Measurements from ENCODE around the gene TLE2. TPM values are rescaled to one million over a fixed set of nuclear protein-coding genes. Genes with fewer than 3 reads are reported as not detected.

TLE2 gene
- total RNA-seq, 8 experiments from 2014 or later = 0.13 to 11.8 (median 4.4) TPM; not detected in 2

DNA sequence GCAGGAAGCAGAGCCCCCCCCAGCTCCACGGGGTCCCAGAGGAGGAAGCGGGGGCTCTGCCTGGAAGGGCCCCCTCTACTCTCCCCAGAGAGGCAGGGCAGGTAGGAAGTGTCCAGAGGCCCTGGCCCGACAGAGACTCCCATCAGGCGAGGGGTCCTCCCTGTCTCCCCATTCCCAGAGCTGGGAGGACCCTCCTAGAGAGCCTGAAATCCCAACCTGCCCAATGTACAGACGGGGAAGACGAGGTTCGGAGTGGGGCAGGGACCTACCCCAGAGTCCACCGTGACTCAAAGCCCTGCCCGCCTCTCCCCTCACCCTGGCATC is 1.1 kb downstream of the TLE2 start:
- ATAC-seq (replicated peaks in 6 of 8) = peak in 1 of 8 experiments; percentile 15
- WGBS, 10 experiments = 8 to 42% methylated on average over 2 to 3 of the region's 9 CpGs; no CpG with 5 or more reads in 8 of the 10 experiments
- Histone ChIP-seq H3K4me1 (replicated peaks in 1 of 2) (peaks cover 0 to 15% of the 10 kb centered on the region in 2 donors), H3K27ac (no peak overlapping the region), H3K4me3 (no peak overlapping the region)
- in situ Hi-C loops (cut with MboI; ENCODE audit: low pct_unique_long_range_greater_than_20kb in 2 of 9, low sequenced_read_pairs in 9 of 9, unreplicated experiment in 9 of 9) = no loop called here

GRCh38 chr19:3027292-3027691 is 1.8 kb downstream of the TLE2 start:
- Histone ChIP-seq H3K4me3 (no peak overlapping the region), H3K27ac (no peak overlapping the region), H3K4me1 (replicated peaks in 1 of 2) (peaks cover 0 to 15% of the 10 kb centered on the region in 2 donors)
- WGBS, 10 experiments = 57 to 80% (median 67%) methylated on average over 1 of the region's 2 CpGs; no CpG with 5 or more reads in 7 of the 10 experiments
- in situ Hi-C loops (cut with MboI; ENCODE audit: low pct_unique_long_range_greater_than_20kb in 2 of 9, low sequenced_read_pairs in 9 of 9, unreplicated experiment in 9 of 9) = no loop called here
- ATAC-seq (replicated peaks in 6 of 8) = no peak

GRCh38 chr19:3026768-3027167 is 2.3 kb downstream of the TLE2 start:
- ATAC-seq (replicated peaks in 6 of 8) = no peak

GRCh38 chr19:3025549-3025886 is 3.6 kb downstream of the TLE2 start:
- Histone ChIP-seq H3K4me1 (replicated peaks in 1 of 2) (peaks cover 0 to 15% of the 10 kb centered on the region in 2 donors), H3K4me3 (no peak overlapping the region), H3K27ac (no peak overlapping the region)
- ATAC-seq (replicated peaks in 6 of 8) = no peak
- 38 to 100% (median 92%) methylated on average over 1 to 3 of the region's 9 CpGs; no CpG with 5 or more reads in 7 of the 10 experiments for WGBS, 10 experiments
- in situ Hi-C loops (cut with MboI; ENCODE audit: low pct_unique_long_range_greater_than_20kb in 2 of 9, low sequenced_read_pairs in 9 of 9, unreplicated experiment in 9 of 9) = no loop called here

More at GRCh38 chr19:3026768-3027167, 2.3 kb downstream of the TLE2 start:
- H3K4me3 ChIP-seq = no peak overlapping the region
- no peak overlapping the region for H3K27ac ChIP-seq
- WGBS, 10 experiments = 60 to 100% (median 76%) methylated on average over 1 of the region's 1 CpG; no CpG with 5 or more reads in 4 of the 10 experiments
- in situ Hi-C loops (cut with MboI; ENCODE audit: low pct_unique_long_range_greater_than_20kb in 2 of 9, low sequenced_read_pairs in 9 of 9, unreplicated experiment in 9 of 9) = no loop called here
- peaks cover 0 to 15% of the 10 kb centered on the region in 2 donors for H3K4me1 ChIP-seq (replicated peaks in 1 of 2)

DNA sequence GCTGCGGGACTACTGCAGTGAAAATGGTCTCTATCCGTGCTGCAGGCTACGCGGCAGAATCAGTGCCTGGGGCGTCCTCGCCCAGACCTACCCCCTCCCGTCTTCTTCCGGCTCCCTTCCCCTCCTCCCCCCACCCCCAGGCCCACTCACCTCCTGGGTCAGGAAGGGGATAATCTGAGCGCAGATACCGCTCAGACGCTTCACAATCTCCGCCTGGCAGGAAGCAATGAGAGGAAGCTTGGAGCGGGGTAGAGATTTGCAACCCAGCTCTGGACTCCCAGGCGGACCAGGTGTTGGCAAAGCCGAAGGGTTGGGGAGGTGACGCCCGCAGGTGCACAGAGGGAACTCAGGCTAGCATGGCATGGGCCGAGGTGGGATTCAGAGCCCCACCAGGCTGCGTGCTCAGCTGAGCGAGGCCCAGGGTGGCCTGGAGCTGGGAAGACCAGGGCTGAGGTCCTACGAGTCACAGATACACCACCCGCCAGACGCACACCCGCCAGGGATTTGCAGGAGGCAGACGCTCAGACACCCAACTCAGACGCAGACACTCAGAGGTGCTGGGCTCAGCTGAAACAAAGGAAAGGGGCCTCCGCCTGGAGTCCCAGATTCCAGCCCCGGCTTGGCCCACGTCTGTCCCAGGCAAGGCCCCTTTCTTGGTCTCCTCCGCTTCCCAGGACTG is 4.1 kb downstream of the TLE2 start:
- Histone ChIP-seq H3K27ac (no peak overlapping the region), H3K4me3 (no peak overlapping the region), H3K4me1 (replicated peaks in 1 of 2) (peaks cover 0 to 15% of the 10 kb centered on the region in 2 donors)
- peak in 3 of 8 experiments; percentile 14 to 49 (median 38) for ATAC-seq (replicated peaks in 6 of 8)
- in situ Hi-C loops (cut with MboI; ENCODE audit: low pct_unique_long_range_greater_than_20kb in 2 of 9, low sequenced_read_pairs in 9 of 9, unreplicated experiment in 9 of 9) = no loop called here
- WGBS, 10 experiments = 100% methylated on average over 2 of the region's 30 CpGs; no CpG with 5 or more reads in 9 of the 10 experiments

DNA sequence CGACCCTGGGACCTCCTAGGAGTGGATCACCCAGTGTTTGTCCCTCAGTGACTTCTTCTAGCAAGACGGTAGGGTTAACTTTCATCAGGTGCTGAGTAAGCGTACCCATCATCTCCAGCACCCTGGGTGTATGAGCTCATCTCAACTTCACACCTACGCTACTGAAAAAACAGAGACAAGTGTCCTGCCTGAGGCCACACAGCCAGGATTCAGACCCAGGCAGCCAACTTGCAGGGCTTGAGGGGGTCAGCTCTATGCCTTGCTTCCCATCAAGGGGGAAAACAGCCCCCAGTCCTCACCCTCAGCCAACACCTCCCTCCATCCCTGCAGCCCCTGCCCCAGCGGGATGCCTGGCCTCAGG is 4.6 kb downstream of the TLE2 start:
- H3K4me3 ChIP-seq = no peak overlapping the region
- WGBS, 10 experiments = no CpG with 5 or more reads among the region's 5 CpGs
- peaks cover 0 to 15% of the 10 kb centered on the region in 2 donors for H3K4me1 ChIP-seq (replicated peaks in 1 of 2)
- H3K27ac ChIP-seq = no peak overlapping the region
- no peak for ATAC-seq (replicated peaks in 6 of 8)
- in situ Hi-C loops (cut with MboI; ENCODE audit: low pct_unique_long_range_greater_than_20kb in 2 of 9, low sequenced_read_pairs in 9 of 9, unreplicated experiment in 9 of 9) = no loop called here

DNA sequence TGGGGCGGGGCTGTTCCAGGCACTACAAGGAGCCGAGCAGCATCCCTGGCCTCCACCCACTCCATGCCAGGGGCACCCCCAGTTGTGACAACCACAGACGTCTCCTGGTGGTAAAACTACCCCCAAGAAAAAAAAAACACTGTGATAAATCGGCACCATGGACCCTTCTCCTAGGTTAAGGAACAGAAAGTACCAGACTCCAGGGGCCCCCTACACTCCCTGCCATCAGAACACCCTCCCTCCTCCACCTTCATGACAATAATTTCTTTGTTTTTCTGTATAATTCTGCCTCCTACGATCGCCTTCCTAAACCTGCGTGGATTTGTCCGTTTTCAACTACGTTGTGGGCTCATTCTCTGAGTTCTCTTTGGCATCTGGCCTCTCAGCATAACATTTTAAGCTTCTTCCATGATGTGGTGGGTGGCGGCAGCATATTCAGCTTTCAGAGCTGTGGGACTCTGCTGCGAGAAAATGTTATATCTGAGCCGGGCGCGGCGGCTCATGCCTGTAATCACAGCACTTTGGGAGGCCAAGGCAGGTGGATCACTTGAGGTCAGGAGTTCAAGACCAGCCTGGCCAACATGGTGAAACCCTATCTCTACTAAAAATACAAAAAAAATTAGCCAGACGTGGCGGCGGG is 8.6 kb downstream of the TLE2 start:
- Histone ChIP-seq H3K4me1 (replicated peaks in 1 of 2) (peaks cover 0 to 8% of the 10 kb centered on the region in 2 donors), H3K27ac (no peak overlapping the region), H3K4me3 (no peak overlapping the region)
- 27 to 75% (median 60%) methylated on average over 2 to 6 of the region's 18 CpGs; no CpG with 5 or more reads in 3 of the 10 experiments for WGBS, 10 experiments
- no peak for ATAC-seq (replicated peaks in 6 of 8)
- in situ Hi-C loops (cut with MboI; ENCODE audit: low pct_unique_long_range_greater_than_20kb in 2 of 9, low sequenced_read_pairs in 9 of 9, unreplicated experiment in 9 of 9) = no loop called here

DNA sequence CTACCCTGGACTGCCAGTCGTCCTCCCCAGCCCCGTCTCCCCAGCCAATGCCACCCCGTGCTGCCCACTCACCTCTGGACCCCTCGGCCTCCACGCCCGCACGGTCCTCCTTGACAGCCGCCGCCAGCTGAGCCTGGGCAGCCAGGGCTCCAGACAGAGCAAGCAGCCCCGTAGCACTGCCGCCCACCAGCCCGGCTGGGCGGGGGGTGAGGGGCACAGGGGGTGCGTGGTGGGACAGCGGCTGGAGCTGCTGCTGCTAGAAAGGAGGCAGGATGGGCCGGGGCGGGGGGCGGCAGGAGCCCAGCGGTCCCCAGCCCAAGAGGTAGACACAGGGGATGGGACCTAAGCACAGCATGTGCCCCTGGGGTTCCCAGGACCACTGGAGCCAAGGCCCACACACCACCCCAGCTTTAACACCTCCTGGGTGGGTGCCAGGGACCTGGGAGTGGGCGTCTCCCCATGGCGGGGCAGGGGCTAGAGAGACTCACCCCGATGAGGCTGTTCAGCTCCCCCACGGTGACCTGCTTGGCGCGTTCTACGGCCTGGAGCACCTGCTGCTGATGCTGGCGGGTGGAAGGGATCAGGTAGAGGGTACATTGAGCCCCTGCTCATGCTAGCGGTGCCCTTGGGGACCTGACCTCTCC is 9.7 kb downstream of the TLE2 start:
- H3K4me3 ChIP-seq = no peak overlapping the region
- H3K4me1 ChIP-seq (replicated peaks in 1 of 2) = no peaks in the 10 kb centered on the region
- in situ Hi-C loops (cut with MboI; ENCODE audit: low pct_unique_long_range_greater_than_20kb in 2 of 9, low sequenced_read_pairs in 9 of 9, unreplicated experiment in 9 of 9) = no loop called here
- no peak for ATAC-seq (replicated peaks in 6 of 8)
- 80 to 100% (median 93%) methylated on average over 1 to 4 of the region's 28 CpGs; no CpG with 5 or more reads in 6 of the 10 experiments for WGBS, 10 experiments
- no peak overlapping the region for H3K27ac ChIP-seq

DNA sequence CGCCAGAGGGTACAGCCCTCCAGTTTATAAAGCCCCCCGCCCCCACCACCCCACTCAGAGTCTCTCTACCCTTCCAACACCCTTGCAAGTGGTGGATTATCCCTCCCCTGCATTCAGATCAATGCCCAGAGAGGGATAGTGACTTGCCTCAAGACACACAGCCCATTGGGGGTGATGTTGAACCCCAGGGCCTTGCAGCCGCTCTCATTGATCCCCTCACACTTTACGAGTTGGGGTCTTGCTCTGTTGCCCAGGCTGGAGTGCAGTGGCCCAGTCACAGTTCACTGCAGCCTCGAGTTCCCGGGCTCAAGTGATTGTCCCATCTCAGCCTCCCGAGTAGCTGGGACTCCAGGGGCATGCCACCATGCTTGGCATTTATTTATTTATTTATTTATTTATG is 11.2 kb downstream of the TLE2 start:
- H3K4me3 ChIP-seq = no peak overlapping the region
- H3K4me1 ChIP-seq (replicated peaks in 1 of 2) = no peaks in the 10 kb centered on the region
- WGBS, 10 experiments = 40 to 100% (median 100%) methylated on average over 1 to 4 of the region's 7 CpGs; no CpG with 5 or more reads in 5 of the 10 experiments
- in situ Hi-C loops (cut with MboI; ENCODE audit: low pct_unique_long_range_greater_than_20kb in 2 of 9, low sequenced_read_pairs in 9 of 9, unreplicated experiment in 9 of 9) = no loop called here
- ATAC-seq (replicated peaks in 6 of 8) = no peak
- no peak overlapping the region for H3K27ac ChIP-seq

DNA sequence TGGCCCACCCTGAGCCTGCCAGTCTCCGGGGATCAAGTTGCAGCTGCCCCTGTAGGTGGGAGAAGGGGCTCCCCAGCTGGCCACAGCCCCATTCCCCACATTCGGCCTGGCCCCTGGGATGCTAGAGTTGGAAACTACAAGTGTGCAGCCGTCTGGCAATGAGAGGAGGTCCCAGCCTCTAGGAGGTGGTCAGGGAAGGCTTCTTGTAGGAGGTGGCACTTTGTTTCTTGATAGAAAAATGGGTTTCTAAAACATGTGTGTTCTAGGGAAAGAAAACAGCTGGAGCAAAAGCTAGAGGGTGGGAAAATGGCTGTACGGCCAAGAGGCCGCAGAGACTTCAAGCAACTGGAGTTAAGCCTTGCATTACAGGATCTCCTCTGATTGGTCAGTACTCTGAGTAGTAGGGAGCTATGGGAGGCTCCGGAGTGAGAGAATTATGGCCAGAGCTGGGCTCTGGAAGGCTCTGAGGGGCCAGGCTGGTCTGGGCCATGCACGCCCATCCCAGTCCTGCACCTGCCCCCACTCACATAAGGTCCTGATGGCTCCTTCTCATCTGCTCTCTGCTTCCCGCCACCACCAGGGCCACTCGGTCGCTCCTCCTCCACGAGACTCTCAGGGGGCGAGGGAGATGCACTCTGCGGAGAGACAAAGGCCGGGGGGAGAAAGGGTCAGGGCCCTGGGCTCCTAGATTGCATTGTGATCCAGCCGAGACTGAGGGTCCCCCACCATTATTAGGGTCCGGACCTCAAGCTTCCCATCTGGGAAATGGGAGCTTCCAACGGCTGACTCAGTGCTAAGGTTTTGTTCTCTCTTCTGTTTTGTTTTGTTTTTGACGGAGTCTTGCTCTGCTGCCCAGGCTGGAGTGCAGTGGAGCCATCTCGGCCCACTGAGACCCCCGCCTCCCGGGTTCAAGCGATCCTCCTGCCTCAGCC is 13.7 kb downstream of the TLE2 start:
- WGBS, 10 experiments = 7 to 93% (median 79%) methylated on average over 1 to 7 of the region's 22 CpGs; no CpG with 5 or more reads in 2 of the 10 experiments
- in situ Hi-C loops (cut with MboI; ENCODE audit: low pct_unique_long_range_greater_than_20kb in 2 of 9, low sequenced_read_pairs in 9 of 9, unreplicated experiment in 9 of 9) = no loop called here
- Histone ChIP-seq H3K4me1 (replicated peaks in 1 of 2) (peaks cover 0 to 4% of the 10 kb centered on the region in 2 donors), H3K27ac (no peak overlapping the region), H3K4me3 (no peak overlapping the region)
- ATAC-seq (replicated peaks in 6 of 8) = no peak

DNA sequence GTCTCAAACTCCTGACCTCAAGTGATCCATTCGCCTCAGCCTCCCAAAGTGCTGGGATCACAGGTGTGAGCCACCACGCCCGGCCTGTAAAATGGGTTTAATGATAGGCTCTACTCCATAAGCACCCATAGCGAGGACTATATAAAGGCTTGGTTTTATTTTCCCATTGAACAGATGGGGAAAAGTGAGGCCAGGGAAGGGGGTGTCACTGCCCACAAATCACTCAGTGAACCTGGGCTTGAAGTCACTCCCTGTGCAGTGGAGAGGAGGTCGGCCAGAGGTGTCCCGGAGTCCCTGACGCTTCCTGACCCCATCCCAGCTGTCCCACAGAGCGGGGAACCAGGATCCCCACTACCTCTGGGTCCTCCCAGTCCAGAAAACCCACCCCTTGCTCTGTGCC is 14.9 kb downstream of the TLE2 start:
- in situ Hi-C loops (cut with MboI; ENCODE audit: low pct_unique_long_range_greater_than_20kb in 2 of 9, low sequenced_read_pairs in 9 of 9, unreplicated experiment in 9 of 9) = no loop called here

DNA sequence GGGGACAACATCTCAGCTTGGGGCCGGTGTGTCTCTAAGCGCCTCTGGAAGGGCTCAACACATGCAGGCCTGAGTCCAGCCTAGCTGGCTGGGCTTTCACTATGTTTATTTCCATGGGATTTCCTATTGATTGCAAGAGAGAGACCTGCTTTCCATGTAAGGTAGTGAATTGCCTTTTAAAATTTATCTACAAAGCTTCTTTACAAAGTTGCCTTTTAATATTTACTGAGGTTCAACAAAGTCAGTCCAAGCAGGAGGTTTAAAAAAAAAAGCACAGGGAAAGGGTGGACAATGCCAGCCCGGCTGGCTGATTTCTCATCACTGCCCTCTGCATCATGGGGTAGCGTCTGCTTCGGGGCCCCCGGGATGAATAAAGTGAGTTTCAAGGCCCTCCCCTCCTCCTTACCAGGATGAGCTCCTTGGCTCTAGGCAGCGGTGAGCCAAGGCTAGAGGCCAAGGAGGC is 15.8 kb downstream of the TLE2 start:
- Histone ChIP-seq H3K4me1 (replicated peaks in 1 of 2) (peaks cover 0 to 4% of the 10 kb centered on the region in 2 donors), H3K27ac (no peak overlapping the region), H3K4me3 (no peak overlapping the region)
- peak in 3 of 8 experiments; percentile 5 to 70 (median 26) for ATAC-seq (replicated peaks in 6 of 8)
- in situ Hi-C loops (cut with MboI; ENCODE audit: low pct_unique_long_range_greater_than_20kb in 2 of 9, low sequenced_read_pairs in 9 of 9, unreplicated experiment in 9 of 9) = no loop called here
- WGBS, 10 experiments = 8 to 100% (median 67%) methylated on average over 1 to 5 of the region's 7 CpGs; no CpG with 5 or more reads in 3 of the 10 experiments

More for the DNA sequence above, 14.9 kb downstream of the TLE2 start:
- ATAC-seq (replicated peaks in 6 of 8) = no peak
- 71 to 100% (median 96%) methylated on average over 1 to 4 of the region's 8 CpGs; no CpG with 5 or more reads in 4 of the 10 experiments for WGBS, 10 experiments
- H3K27ac ChIP-seq = no peak overlapping the region
- H3K4me3 ChIP-seq = no peak overlapping the region
- H3K4me1 ChIP-seq (replicated peaks in 1 of 2) = peaks cover 0 to 4% of the 10 kb centered on the region in 2 donors
